ENCODE measurements around the gene GATD1. TPM values are rescaled to one million over a fixed set of nuclear protein-coding genes. Genes with fewer than 3 reads are reported as not detected.

GATD1 gene
- total RNA-seq, 1 donor from 2014 or later = 34.5 TPM

DNA sequence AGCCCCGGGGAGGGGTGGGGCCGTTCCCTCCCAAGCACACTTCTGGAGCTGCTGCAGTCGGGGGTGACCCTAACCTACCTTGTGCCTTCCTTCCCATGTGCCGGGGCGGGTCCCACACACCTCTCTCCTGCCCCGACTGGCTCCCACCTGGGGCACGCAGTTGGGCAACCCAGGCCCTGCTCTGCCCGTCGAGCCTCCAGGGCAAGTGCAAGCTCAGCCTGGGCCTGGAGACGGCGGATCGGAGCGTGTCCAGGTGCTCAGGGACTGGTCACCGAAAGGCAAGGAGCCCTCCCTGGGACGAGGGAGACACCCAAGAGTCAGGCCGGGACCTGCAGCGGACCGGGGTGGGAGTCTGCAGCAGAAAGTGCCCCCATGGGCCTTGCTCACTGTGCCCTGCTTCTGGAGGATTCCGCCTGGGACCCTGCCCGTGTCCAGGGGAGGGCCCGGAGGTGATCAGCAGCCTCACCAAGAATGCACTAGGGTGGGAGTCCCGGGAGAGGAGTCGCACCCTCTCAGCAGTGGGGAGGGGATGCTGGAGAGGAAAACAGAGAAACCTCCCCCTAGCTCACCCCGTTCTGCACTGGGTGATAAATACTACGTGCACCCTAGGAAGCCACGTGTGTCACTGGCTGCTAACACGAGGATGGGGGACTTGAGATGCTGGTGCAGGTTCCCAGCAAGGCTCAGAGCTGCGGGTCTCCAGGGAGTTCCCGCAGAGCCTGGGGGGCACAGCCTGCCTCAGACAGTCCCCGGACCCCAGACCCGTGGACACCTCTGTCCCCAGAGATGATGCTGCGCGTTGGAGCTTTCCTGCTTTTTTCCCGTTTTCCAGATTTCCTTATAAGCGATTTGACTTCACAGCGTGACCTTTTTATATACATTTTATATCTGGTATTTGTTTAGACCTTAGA, 5.2 kb upstream of the GATD1 start:
- no peak for DNase-seq (ENCODE audit: low read depth)

DNA sequence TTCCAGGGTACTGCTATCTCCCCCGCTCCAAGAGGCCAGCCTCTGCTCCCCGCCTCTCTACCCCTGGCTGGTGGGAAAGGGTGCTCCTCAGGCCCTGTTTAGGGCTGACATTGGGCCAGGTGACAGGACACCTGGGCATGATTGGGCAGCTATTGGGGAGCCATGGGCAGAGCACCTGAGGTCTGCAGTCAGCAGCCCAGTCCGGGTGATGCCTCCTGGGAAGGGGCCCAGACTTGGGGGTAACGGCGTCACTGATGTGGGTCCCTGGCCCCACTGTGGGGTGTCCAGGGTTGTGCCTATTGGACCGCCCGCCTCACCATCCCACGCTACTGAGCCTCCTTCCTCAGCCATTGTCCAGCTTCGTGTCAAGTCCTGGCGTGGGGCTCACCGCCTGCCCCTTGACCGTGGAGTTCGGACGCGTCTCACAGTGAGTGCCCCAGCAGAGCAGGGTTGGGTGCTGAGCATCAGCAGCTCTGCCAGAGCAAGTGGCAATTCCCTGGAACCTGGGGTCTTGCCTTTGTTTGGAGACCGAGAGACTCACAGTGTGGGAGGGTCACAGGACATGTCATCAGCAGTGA, 2.8 kb upstream of the GATD1 start:
- no peak for DNase-seq (ENCODE audit: low read depth)

DNA sequence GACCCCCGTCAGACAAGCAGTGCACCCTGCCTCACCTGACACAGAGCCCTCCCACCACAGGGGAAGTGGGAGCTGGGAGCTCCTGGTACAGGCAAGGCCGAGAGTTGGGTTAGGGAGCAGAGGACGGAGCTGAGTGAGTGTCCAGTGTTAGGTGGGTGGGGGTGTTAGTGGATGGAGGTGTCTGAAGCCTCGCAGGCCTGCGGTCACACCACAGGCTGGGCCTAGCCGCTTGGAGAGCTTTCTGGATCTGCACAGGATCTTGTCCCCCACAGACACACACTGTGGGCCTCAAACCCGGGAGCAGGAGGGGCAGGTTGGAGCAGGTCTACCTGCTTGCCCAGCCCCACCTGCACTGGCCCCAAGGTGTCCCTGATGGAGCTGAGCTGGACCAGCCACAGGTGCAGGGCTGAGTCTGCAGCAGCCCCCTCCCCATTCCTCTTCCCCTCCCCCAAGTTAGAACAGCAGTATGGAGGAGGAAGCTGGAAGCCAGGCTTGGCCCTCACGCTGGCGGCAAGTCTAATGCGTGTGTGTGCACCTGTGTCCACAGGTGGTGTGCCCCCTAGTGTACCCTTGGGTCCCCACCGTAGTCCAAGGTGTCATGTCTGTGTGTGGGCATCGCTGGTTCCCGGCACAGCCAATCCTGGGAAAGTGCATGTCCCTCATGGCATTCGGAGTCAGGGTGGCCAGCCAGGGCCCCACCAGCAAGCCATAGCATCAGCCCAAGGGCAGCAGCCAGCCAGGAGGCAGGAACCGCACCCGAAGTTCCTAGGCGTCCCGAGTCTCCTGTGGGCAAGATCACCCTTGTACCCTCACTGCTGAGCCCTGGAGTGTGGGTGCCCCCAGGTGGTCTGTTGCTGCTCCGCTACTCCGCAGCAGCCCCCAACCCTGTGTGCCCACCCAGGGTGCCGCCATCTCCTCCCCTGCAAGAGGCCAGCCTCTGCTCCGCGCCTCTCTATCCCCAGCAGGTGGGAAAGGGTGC, 2.0 kb upstream of the GATD1 start:
- DNase-seq (ENCODE audit: low read depth) = no peak

DNA sequence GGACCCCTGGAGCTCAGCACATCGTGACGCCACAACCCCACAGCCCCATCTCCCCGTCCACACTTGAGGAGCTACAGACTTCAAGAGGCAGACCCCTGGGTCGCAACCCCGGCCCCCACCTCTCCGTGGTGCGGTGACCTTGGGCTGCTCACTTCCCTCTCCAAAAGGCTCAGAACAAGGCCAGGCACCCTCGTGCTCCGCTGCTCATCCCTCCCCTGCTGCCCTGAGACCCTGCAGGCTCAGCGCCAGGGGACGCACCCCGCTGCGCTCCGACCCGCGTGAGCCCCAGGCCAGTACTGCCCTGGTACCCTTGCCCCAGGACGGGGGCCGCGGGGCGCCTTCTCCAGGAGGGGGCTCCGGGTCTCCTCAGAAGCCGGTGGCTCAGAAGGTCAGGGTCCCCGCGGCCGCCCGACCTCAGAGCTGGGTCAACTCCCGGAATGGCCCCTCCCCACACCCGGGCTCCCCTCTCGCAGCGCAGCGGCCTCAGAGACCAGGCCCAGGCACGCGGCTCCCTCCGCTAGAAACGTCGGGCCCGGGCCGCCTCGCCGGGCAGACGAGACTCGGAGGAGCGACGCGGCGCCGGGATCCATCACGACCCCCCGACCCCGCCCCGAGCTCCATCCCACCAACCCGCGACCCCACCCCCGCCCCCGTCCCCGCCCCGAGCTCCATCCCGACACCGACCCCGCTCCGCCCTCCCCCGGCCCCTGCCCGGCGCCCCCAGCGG, 563 bp downstream of the GATD1 start:
- DNase-seq (ENCODE audit: low read depth) = no peak

DNA sequence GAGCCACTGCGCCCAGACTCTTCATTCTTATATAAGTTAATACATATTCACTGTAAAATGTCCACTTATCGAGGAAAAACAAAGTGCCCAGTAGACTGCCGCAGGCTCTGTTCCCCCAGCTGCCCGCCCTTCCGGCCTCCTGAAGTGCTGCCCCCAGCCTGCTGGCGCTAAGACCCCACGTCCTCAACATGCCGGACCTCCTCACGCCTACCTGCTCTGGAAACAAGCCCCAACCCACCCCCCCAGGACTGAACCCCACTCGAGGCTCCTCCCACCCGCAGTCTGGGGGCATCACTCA, 1.1 kb downstream of the GATD1 start:
- no peak for DNase-seq (ENCODE audit: low read depth)

DNA sequence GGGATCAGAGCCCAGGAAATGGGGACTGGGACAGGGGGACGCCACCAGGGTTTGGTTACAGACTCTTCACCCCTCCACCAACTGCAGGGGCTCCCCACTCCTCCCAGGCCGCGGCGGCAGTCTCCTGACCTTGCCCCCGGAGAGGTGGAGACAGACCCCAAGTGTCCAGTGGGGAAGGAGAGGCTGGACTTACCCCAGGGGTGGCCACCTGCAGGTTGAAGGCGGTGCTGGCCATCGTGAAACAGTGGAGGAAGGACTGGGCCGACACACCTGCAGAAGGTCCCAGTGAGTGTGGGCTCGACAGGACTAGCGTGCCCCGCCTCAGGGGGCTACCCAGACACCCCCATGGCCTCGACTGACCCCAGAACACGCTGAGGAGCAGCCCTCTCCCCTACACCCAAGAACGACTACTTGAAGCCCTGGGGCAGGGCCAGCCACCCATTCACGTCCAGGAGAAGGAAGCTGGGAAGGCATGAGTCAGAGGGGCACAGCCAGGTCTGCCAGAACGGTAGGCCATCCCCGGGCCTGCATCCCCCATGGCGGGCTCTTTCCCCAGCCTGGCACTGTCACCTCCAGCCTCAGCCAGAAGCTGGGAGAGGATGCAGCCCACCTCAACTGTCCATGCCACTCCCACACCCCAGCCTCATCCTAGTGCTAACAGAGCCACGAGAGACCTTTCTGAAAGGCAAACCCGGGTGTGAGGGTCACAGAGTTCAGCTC, 2.3 kb downstream of the GATD1 start:
- DNase-seq (ENCODE audit: low read depth) = no peak

DNA sequence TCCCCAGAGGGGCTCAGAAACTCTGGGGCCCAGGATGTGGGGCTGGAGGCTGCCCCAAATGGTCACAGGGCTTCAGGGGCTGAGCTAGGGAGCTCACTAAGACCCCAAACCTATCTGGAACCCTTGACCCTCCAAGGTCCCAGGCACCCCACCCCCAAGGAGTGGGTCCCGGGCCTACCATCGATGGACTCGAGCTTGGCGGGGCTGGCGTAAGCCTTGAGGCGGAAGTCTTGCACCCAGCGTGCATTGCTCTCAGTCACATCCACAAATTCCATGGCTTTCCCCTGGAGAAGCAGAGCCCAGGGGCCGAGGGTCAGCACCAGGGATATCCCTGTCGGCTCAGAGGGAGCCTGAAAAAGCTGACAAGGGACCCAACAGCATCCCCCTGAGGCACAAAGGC, 3.5 kb downstream of the GATD1 start:
- no peak for DNase-seq (ENCODE audit: low read depth)

DNA sequence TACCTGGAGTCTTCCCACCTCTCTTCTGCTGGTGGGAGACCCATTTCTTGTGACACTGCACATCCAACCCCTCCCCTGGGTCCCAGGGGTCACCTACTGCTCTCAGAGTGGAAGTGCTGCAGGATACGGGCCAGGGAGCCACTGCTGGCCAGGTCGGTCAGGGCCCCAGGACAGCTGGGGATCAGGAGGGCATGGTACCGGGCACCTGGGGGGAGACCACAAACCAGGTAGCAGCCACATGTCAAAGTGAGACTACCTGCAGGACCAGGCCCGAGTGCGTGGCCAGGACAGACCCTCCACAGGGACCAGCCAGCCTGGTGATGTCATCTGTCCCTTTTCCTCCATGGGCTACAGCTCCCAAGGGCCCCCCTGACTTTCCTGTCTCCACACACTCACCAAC, 3.9 kb downstream of the GATD1 start:
- DNase-seq (ENCODE audit: low read depth) = no peak

DNA sequence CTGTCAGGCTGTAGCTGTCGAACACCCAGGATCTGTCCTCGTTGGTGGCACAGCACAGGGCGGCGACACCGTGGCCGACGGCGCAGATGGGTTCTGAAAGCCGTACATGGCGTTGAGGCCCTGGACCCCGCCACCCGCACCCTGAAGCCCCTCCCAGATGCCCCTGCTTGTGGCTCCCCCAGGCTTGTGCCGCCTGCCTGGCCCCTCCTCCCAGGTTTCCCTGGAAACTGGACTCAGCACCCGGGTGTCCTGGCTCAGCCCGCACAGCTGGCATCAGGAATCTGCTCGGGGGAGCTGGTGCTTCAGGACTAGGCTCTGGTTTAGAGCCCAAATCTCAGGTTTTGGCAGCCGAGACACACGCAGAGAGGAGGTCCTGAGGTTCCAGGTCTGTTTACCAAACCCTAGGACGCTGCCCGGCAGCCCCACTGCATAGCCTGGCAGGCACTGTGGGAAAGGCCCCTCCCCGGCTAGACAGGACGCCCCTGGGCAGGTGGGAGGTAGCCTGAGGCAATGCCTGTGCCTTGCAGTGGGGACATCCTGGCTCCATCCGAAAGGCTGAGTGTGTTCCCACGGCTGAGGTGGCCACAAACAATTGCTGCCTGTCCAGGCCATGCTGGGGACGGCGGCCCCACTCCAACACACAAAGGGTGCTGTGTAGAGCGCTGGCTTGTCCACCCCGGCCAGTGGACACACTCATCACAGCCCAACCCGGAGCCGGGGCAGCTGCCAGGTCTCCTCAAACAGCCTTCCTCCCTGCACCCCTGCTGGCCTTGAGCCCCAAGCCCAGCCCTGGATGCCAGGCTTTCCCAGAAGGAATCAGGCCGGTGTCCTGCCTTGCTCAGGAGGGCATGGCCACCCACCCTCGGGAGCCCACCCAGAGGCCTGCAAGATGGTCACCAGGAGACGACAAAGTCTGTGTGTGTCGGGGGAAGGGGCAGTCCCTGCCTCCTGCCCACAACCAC, 4.6 kb downstream of the GATD1 start:
- DNase-seq (ENCODE audit: low read depth) = peak; percentile 71

DNA sequence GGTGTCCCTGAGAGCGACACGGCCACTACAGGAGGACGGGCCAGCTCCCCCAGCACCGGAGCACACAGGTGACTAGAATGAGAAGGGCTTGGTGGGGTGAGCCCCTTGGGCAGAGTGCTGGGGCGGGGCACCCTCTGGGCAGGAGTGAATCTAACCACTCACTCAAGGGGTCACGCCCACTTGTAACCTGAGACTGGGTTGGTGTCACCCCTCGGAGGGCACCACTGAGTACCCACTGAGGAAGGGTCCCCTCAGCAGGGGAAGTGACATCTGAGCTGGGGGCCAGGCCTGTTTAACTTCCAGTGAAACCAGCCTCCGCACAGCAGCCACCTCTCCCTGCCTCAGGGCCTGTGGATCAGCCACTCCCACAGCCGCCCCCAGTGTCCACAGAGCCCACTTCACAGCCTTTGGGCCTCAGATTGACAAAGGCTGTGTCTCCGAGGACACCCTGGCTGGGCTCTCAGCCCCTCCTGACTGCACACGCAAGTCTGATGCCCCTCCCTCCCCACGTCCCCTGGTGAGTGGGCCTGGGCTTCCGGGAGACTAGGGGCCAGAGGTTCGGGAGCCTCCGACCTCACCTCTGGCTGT, 5.6 kb downstream of the GATD1 start:
- DNase-seq (ENCODE audit: low read depth) = no peak

DNA sequence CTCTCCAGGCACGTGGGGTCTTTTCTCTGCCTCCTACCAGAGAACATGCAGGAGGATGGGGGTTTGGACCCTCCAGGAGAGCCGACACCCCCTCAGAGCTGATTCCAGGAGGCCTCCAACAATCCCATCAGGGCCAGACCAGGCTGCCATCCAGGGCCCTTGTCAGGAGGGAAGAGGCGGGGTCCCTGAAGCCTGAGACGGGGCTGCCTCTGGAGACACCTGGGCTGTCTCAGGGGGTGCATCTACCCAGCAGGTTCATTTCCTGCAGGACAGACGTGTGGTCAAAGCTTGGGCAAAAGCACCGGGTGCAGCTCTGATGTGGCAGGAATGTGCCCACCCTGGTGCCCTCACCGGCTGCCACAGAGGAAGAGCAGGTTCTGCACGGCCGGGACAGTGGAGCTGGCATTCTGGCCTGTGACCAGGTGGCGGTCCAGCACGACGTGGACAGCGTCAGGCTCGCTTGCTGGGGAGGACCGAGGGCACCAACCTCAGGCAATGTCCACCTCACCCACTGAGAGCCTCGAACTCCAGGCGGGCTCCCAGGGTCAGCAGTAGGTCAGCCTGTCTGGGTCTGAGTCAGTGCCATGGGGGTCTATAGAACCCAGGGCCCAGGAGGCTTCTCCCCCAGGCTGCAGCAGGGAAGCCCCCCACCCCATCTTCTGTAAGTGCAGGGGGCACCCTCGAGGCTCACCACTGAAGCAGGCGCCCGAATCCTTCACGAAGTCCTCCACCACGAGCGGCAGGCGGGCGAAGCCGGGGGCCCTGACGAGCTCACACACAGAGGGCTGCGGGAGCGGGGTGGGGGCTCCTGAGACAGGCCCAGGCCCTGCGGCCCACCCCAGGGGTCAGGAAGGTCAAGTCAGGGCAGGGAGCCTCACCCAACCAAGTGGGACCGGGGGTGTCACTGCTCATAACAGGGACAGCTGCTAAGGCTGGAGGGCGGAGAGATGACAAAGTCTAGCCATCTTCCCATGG, 6.4 kb downstream of the GATD1 start:
- no peak for DNase-seq (ENCODE audit: low read depth)

DNA sequence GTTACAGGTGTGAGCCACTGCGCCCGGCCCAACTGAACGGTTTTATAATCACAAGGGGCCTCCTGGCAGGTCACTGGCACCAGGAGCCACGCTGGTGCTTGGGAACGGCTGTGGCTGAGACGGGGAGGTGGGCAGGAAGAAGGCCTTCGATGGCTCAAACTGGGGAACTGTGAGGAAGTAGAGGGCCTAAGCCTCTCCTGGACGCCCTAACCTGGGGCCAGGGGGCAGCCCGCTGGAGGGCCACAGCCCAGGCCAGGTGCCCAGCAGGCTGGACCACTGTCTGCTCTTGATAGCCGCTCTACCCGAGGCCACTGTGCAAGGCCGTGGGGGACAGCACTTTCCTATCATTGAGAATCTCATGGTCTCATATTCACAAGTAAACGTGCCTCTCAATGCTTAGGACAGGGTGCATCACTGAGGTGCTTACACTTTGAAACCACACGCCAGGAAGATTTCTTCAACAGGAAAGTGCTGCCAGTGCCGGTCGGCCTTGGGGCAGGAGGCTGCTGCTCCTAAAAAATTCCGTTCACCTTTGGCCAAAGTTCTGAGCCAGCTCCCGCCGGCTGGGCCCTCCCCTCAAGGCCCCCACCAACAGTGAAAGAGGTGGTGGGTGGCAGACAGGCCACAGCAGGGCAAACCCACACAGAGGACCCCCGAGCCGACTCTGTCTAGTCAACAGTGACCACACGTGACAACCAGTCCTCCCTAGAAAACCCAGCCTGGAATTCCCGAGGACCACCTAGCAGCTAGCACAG, 7.2 kb downstream of the GATD1 start:
- DNase-seq (ENCODE audit: low read depth) = no peak

DNA sequence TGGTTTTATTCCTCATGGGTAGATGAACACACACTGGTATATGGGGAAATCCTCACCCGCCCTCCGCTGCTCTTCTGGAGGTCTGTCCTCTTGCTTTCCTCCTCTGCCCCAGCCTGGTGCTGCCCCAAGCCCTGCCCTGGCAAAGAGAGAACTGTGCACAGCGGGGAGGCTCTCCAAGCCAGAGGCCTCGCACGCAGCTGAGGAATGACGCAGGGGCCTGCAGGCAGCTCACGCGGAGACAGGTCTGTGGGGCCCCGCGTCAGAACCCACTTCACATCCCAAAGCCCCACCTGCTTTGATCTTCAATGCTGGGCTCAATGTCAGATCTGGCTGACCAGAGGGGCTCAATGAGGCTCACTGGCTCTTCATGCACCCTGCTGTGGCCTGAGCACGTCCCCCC, 10.0 kb downstream of the GATD1 start:
- no peak for DNase-seq (ENCODE audit: low read depth)

DNA sequence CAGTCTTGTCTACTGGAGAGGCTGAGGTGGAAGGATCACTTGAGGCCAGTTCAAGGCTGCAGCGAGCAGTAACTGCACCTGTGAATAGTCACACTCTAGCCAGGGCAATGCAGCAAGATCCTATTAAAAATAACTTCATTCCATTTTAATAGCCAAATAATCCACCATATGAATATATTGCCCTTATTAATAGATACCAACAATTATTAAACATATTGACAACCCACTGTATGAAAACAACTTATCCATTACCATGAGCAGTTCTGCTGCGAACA, 10.4 kb downstream of the GATD1 start:
- DNase-seq (ENCODE audit: low read depth) = no peak

DNA sequence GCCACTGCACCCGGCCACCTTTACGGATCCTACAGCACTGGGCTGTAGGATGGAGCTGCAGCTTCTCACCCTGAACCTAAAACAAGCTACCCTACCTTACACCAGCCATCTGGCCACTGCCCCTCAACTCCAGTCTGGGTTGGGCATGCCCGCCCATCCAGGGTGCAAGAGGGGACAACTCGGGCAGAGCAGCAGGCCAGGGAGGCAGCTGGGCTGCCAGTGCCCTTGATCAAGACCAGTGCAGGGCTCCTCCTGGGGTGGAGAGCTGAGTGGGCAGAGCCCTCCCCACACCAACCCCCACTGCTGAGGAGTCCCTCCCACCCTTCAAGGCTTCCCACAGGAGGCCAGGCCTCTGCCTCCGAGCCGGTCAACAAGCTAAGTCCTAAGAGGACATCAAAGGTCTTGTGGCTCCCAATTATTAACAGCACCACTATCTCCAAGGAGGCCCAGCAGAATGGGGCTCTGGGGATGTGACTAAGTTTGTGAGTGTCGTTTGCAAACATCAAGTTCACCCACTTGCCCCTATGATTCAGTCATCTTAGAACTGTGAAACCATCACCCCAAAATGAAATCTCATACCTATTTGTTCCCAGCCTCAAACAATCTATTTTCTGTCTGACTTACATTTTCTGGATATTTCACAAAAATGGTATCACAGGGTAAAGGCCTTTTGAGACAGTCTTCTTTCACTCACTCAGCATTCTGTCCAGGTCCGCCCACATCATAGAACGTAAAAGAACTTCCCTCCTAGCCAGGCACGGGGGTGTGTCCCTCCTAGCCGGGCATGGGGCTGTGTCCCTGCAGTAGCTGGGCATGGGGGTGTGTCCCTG, 11.0 kb downstream of the GATD1 start:
- no peak for DNase-seq (ENCODE audit: low read depth)

DNA sequence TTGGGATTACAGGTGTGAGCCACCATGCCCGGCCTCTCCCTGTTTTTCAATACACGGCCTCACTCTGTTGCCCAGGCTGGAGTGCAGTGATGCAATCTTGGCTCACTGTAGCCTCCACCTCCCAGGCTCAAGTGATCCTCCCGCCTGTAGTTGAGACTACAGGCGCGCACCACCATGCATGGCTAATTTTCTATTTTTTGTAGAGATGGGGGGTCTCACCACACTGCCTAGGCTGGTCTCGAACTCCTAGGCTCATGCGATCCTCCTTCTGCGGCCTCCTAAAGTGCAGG, 11.5 kb downstream of the GATD1 start:
- DNase-seq (ENCODE audit: low read depth) = no peak

All from myocyte (in vitro differentiated cells).